PFSK-1 (cell line): ENCODE data around the gene UNC93A.

Source experiments
- FOXP2 ChIP-seq: optimal IDR thresholded peaks from 2 replicates; pipeline ENCODE3; 2011; ENCODE audit warnings: borderline replicate concordance, control low read depth, inconsistent platforms; ENCODE audit not compliant: insufficient read depth; ENCODE audit errors: extremely low read length, extremely low read depth
- POLR2AphosphoS5 ChIP-seq: IDR thresholded peaks from 2 replicates; pipeline ENCODE4 v1.6.1; 2012; ENCODE audit warnings: low read depth, mild to moderate bottlenecking, control low read depth, low read length, moderate library complexity
- REST ChIP-seq, 2 experiments: IDR thresholded peaks; 2 replicates each; pipeline versions ENCODE4 v1.6.1 to v1.8.0; 2011 to 2012; ENCODE audit warnings: low read depth in 2 of 2, low read length in 2 of 2, control low read depth in 1 of 2, inconsistent platforms in 1 of 2, mild to moderate bottlenecking in 1 of 2, moderate library complexity in 1 of 2; ENCODE audit not compliant: insufficient read depth in 1 of 2
- SIN3A ChIP-seq: IDR thresholded peaks from 2 replicates; pipeline ENCODE4 v1.6.1; 2012; ENCODE audit warnings: mild to moderate bottlenecking, low read length, moderate library complexity, borderline replicate concordance; ENCODE audit not compliant: insufficient read depth
- TAF1 ChIP-seq: IDR thresholded peaks from 2 replicates; pipeline ENCODE4 v1.6.1; 2012; ENCODE audit warnings: low read length, control low read depth, borderline replicate concordance; ENCODE audit not compliant: insufficient read depth

The UNC93A gene

DNA sequence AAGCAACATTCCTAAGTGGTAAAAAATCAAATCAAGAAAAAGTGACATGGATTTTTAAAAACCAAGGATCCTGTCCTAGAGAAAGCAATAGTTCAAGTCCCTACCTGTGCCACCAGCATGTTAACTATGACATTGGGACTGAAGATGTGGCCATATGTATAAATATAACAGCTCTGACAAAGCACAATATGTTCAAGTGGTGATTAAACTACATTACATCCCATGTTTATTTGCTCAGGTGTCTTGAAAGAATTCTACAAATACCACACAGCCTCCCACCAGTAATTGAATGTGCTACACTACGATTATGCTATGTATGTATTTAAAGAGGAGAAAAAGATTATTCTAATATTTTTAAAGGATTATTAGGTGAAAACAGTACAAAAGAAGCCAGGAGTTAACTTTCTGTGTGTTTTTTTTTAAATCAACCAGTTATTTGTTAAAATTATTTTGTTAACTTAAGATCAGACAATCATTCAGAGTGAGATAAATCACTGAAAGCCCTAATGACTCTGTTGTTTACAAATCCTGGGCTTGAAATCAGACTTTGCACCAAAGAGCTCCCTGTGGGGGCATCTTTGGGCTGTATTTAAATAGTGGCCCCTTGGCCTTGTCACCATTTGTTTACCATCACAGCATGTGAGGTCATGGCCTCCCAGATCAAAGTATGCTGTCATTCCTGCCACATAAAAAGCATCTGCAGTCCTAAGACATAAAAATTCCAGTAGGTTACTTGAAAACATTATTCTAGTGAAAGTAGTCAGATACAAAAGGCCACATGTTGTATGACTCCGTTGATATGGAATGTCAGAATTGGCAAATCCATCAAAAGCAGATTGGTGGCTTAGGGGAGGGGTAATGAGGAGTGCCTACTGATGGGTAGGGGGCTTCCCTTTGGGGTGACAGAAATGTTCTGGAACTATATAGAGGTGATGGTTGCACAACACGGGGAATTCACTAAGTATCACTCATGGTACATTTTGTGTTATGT is 50.8 kb downstream of the UNC93A start:
- TF ChIP-seq TAF1 (no peak), POLR2AphosphoS5 (no peak), SIN3A (no peak), FOXP2 (no peak), REST (IDR thresholded peaks at IDR 0.05; ENCODE audit: insufficient read depth in 1 of 2, low read depth in 2 of 2, low read length in 2 of 2) (no peak)

DNA sequence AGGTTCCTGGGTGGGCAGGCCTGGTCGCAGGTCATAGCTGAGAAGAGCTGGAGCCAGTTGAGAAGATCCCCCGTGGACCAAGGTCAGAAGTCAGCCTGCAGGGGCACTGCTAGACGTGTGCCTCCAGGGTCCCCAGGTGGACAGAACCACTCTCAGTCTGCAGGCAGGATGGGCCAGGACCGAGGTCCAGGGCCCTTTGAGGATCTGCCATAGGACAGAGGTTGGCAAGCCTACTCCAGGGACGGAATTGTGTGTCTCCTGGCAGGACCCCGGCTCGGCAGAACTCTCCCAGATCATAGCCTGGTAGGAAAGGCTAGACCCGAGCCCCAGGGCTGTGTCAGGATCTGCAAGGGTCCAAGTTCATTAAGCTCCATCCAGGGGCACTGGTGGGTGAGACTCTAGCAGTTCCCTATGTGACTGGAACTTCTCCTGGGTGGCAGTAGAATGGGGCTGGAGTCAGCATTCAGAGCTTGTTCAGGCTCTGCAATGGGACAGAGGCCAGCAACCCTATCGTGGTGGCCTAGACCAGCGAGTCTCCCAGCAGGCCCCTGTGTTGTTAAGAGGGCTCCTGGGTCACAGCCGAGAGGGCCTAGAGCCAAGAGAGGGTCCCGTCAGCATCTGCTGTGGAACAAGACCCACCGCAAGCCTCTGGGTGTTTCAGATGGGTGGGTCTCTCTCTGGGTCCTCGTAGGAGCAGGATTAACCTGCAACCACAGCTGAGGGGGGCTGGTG is 51.9 kb downstream of the UNC93A start:
- TF ChIP-seq REST (IDR thresholded peaks at IDR 0.05; ENCODE audit: insufficient read depth in 1 of 2, low read depth in 2 of 2, low read length in 2 of 2) (no peak), TAF1 (no peak), POLR2AphosphoS5 (no peak), SIN3A (no peak), FOXP2 (no peak)

DNA sequence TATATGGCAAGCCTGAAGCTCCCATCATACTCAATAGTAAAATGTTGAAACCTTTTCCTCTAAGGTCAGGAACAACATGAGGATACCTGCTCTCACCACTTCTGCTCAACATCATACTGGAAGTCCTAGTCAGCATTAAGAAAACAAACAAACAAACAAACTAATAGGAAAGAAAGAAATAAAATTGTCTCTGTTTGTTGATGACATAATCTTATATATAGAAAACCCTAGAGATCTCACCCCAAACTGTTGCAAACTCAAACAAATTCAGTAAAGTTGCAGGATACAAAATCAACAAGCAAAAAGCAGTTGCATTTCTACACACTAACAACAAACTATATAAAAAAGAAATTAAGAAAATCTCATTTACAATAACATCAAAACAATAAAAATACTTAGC is 54.2 kb downstream of the UNC93A start:
- no peak for TF ChIP-seq TAF1
- no peak for TF ChIP-seq REST (IDR thresholded peaks at IDR 0.05; ENCODE audit: insufficient read depth in 1 of 2, low read depth in 2 of 2, low read length in 2 of 2)
- no peak for TF ChIP-seq FOXP2
- no peak for TF ChIP-seq SIN3A
- no peak for TF ChIP-seq POLR2AphosphoS5

GRCh38 chr6:167345960-167346359 is 54.8 kb downstream of the UNC93A start:
- no peak for TF ChIP-seq FOXP2

- TF ChIP-seq TAF1 (no peak), SIN3A (no peak), REST (IDR thresholded peaks at IDR 0.05; ENCODE audit: insufficient read depth in 1 of 2, low read depth in 2 of 2, low read length in 2 of 2) (no peak), FOXP2 (no peak), POLR2AphosphoS5 (no peak)
Measured at GRCh38 chr6:167347226-167347625, 56.1 kb downstream of the UNC93A start.
